Stomach (tissue), 4 donors: Measurements from ENCODE around the gene SLC7A14.

Experiments
- POLR2A ChIP-seq, 4 donors: fragments of 450-650 bp; IDR thresholded peaks; one replicate each; pipeline ENCODE4 v1.6.1; 2016; ENCODE audit warnings: antibody characterized with exemption in 4 of 4, control low read depth in 2 of 4, mild to moderate bottlenecking in 1 of 4, moderate library complexity in 1 of 4
- TF ChIP-seq, protein P1 (sequence below), 7 experiments: fragments of 450-650 bp in 4 of 7; fragments of 200-600 bp in 3 of 7; sonication (generic) in 3 of 7; IDR thresholded peaks; one replicate each; pipeline ENCODE4 v1.5.1; 2016 to 2019; ENCODE audit warnings: antibody characterized with exemption in 7 of 7, control low read depth in 2 of 7, mild to moderate bottlenecking in 1 of 7

GRCh38 chr3:170507063-170507462 lies 78.8 kb downstream of the SLC7A14 start:
- no peak for TF ChIP-seq POLR2A (IDR thresholded peaks at IDR 0.05)
- TF ChIP-seq, protein P1, sequence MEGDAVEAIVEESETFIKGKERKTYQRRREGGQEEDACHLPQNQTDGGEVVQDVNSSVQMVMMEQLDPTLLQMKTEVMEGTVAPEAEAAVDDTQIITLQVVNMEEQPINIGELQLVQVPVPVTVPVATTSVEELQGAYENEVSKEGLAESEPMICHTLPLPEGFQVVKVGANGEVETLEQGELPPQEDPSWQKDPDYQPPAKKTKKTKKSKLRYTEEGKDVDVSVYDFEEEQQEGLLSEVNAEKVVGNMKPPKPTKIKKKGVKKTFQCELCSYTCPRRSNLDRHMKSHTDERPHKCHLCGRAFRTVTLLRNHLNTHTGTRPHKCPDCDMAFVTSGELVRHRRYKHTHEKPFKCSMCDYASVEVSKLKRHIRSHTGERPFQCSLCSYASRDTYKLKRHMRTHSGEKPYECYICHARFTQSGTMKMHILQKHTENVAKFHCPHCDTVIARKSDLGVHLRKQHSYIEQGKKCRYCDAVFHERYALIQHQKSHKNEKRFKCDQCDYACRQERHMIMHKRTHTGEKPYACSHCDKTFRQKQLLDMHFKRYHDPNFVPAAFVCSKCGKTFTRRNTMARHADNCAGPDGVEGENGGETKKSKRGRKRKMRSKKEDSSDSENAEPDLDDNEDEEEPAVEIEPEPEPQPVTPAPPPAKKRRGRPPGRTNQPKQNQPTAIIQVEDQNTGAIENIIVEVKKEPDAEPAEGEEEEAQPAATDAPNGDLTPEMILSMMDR (IDR thresholded peaks at IDR 0.05) = no peak
